H1 (cell line): ENCODE measurements around the gene SOX13. TPM values are rescaled to one million over a fixed set of nuclear protein-coding genes. Genes with fewer than 3 reads are reported as not detected.

ENCODE experiments used
- CTCF ChIA-PET: fragments of 300-600 bp; sonication (Branson Sonifier 250); formaldehyde crosslinking; loops from one replicate; lab custom pipeline; 2021; ENCODE audit not compliant: partially characterized antibody; lab: Charles Lee
- POLR2A ChIA-PET: fragments of 300-600 bp; sonication (Branson Sonifier 250); formaldehyde crosslinking; loops from one replicate; lab custom pipeline; 2021; ENCODE audit warnings: inconsistent platforms; ENCODE audit not compliant: partially characterized antibody; lab: Charles Lee
- DNase-seq, 2 experiments: peaks; one replicate each; pipeline versions ENCODE4 v3.0.0 to v3.0.0-alpha.2; 2010 to 2022; ENCODE audit warnings: low spot score in 2 of 2, low read depth in 1 of 2, mixed read lengths in 1 of 2
- FAIRE-seq: peaks from 2 replicates; lab custom pipeline; 2011; peaks lifted over from hg19 to GRCh38; lab: Jason Lieb, UNC
- H2AFZ ChIP-seq: 2 replicates; pipeline ENCODE4 v1.8.1; 2012; ENCODE audit warnings: low read length, inconsistent platforms
- H2AK5ac ChIP-seq: 2 replicates; pipeline ENCODE4 v1.6.1; 2013; ENCODE audit warnings: low read depth, low read length
- H2BK120ac ChIP-seq: replicated peaks from 2 replicates; pipeline ENCODE3; 2013; ENCODE audit warnings: low read depth, low read length, inconsistent platforms
- H2BK12ac ChIP-seq: 2 replicates; pipeline ENCODE4 v1.6.1; 2013; ENCODE audit warnings: low read depth, low read length
- H2BK15ac ChIP-seq: 2 replicates; pipeline ENCODE4 v1.6.1; 2013; ENCODE audit warnings: low read length
- H2BK20ac ChIP-seq: 2 replicates; pipeline ENCODE4 v1.6.1; 2013; ENCODE audit warnings: low read length
- H2BK5ac ChIP-seq: 2 replicates; pipeline ENCODE4 v1.6.1; 2013; ENCODE audit warnings: low read depth, low read length
- H3K14ac ChIP-seq: 2 replicates; pipeline ENCODE4 v1.6.1; 2013; ENCODE audit warnings: inconsistent platforms; ENCODE audit not compliant: insufficient read length
- H3K18ac ChIP-seq: 2 replicates; pipeline ENCODE4 v1.6.1; 2013; ENCODE audit warnings: low read length; ENCODE audit errors: extremely low read depth
- H3K23ac ChIP-seq: 2 replicates; pipeline ENCODE4 v1.6.1; 2013; ENCODE audit warnings: inconsistent platforms; ENCODE audit not compliant: insufficient read length
- H3K23me2 ChIP-seq: 2 replicates; pipeline ENCODE4 v1.6.1; 2013; ENCODE audit warnings: low read depth, low read length
- H3K27ac ChIP-seq: 2 replicates; pipeline ENCODE4 v1.6.1; 2011; ENCODE audit warnings: low read depth, low read length, inconsistent platforms
- H3K27me3 ChIP-seq, 4 experiments: replicated peaks in 1 of 4; 1 replicate in 1 of 4; 2 replicates in 3 of 4; pipeline versions ENCODE4 v1.6.1 to v1.8.1; 2011 to 2013; ENCODE audit warnings: low read length in 3 of 4, mild to moderate bottlenecking in 3 of 4, inconsistent platforms in 2 of 4, mixed read lengths in 2 of 4, moderate library complexity in 1 of 4; ENCODE audit not compliant: control insufficient read depth in 3 of 4, insufficient read depth in 3 of 4; ENCODE audit errors: extremely low read depth in 1 of 4
- H3K36me3 ChIP-seq, 4 experiments: 2 replicates each; pipeline versions ENCODE4 v1.6.1 to v1.8.1; 2011 to 2013; ENCODE audit warnings: mild to moderate bottlenecking in 4 of 4, low read length in 3 of 4, moderate library complexity in 2 of 4, control low read depth in 1 of 4, inconsistent platforms in 1 of 4; ENCODE audit not compliant: insufficient read depth in 4 of 4, control insufficient read depth in 2 of 4
- H3K4ac ChIP-seq: replicated peaks from 2 replicates; pipeline ENCODE3; 2013; ENCODE audit warnings: low read length, low read depth, mixed read lengths, inconsistent platforms; ENCODE audit not compliant: insufficient read length
- H3K4me1 ChIP-seq, 4 experiments: replicated peaks in 1 of 4; 1 replicate in 1 of 4; 2 replicates in 3 of 4; pipeline versions ENCODE4 v1.6.1 to v1.8.1; 2011 to 2013; ENCODE audit warnings: low read length in 3 of 4, inconsistent platforms in 2 of 4, mixed read lengths in 1 of 4; ENCODE audit not compliant: insufficient read depth in 4 of 4, control insufficient read depth in 3 of 4
- H3K4me2 ChIP-seq, 2 experiments: 2 replicates each; pipeline versions ENCODE4 v1.6.1 to v1.8.1; 2011 to 2013; ENCODE audit warnings: low read depth in 2 of 2, low read length in 2 of 2, control low read depth in 1 of 2, inconsistent platforms in 1 of 2, mild to moderate bottlenecking in 1 of 2; ENCODE audit not compliant: insufficient read depth in 1 of 2
- H3K4me3 ChIP-seq, 4 experiments: fragments of 200-600, 300-600 bp in 1 of 4; sonication (generic), shearing (Covaris generic), sonication (Bioruptor Twin) in 1 of 4; 2 replicates each; pipeline versions ENCODE4 v1.5.1 to v1.8.1; 2011 to 2016; ENCODE audit warnings: low read length in 4 of 4, low read depth in 3 of 4, control low read depth in 2 of 4, inconsistent platforms in 2 of 4, mild to moderate bottlenecking in 2 of 4, mixed read lengths in 1 of 4, moderate library complexity in 1 of 4; ENCODE audit not compliant: insufficient read depth in 2 of 4; ENCODE audit errors: extremely low read depth in 1 of 4
- H3K56ac ChIP-seq: replicated peaks from 2 replicates; pipeline ENCODE3; 2013; ENCODE audit warnings: low read depth, mild to moderate bottlenecking, mixed read lengths, low read length, inconsistent platforms; ENCODE audit not compliant: insufficient read length
- H3K79me1 ChIP-seq: 2 replicates; pipeline ENCODE4 v1.6.1; 2013; ENCODE audit warnings: low read depth, low read length, control low read depth
- H3K79me2 ChIP-seq, 2 experiments: 2 replicates each; pipeline versions ENCODE4 v1.6.1 to v1.8.1; 2012 to 2013; ENCODE audit warnings: low read length in 2 of 2, mild to moderate bottlenecking in 2 of 2, inconsistent platforms in 1 of 2; ENCODE audit not compliant: insufficient read depth in 2 of 2, control insufficient read depth in 1 of 2
- H3K9ac ChIP-seq, 4 experiments: replicated peaks in 1 of 4; 1 replicate in 1 of 4; 2 replicates in 3 of 4; pipeline versions ENCODE4 v1.6.1 to v1.8.1; 2011 to 2013; ENCODE audit warnings: low read depth in 3 of 4, low read length in 3 of 4, control low read depth in 2 of 4, mild to moderate bottlenecking in 2 of 4, moderate library complexity in 2 of 4, inconsistent platforms in 1 of 4; ENCODE audit errors: extremely low read depth in 1 of 4
- H3K9me3 ChIP-seq, 2 experiments: 2 replicates each; pipeline versions ENCODE4 v1.6.1 to v1.8.1; 2012 to 2013; ENCODE audit warnings: mild to moderate bottlenecking in 2 of 2, moderate library complexity in 2 of 2, control low read depth in 1 of 2, inconsistent platforms in 1 of 2, low read depth in 1 of 2, low read length in 1 of 2, mixed read lengths in 1 of 2; ENCODE audit not compliant: insufficient read depth in 2 of 2
- H4K20me1 ChIP-seq, 2 experiments: replicated peaks in 1 of 2; 2 replicates each; pipeline versions ENCODE3 to v1.8.1; 2011 to 2013; ENCODE audit warnings: inconsistent platforms in 2 of 2, low read length in 2 of 2, mild to moderate bottlenecking in 1 of 2; ENCODE audit not compliant: insufficient read depth in 2 of 2, control insufficient read depth in 1 of 2
- H4K5ac ChIP-seq: 2 replicates; pipeline ENCODE4 v1.6.1; 2013; ENCODE audit warnings: low read length, low read depth, mixed read lengths, inconsistent platforms; ENCODE audit not compliant: insufficient read length
- H4K8ac ChIP-seq: 2 replicates; pipeline ENCODE4 v1.8.0; 2013; ENCODE audit warnings: mild to moderate bottlenecking, moderate library complexity, low read length, inconsistent platforms; ENCODE audit not compliant: insufficient read depth; ENCODE audit errors: extremely low read depth
- H4K91ac ChIP-seq: replicated peaks from 2 replicates; pipeline ENCODE3; 2013; ENCODE audit warnings: low read length, mixed read lengths, inconsistent platforms; ENCODE audit not compliant: insufficient read length
- ATF3 ChIP-seq: IDR thresholded peaks from 2 replicates; pipeline ENCODE4 v1.6.1; 2011; ENCODE audit warnings: low read depth, mild to moderate bottlenecking, low read length; ENCODE audit not compliant: insufficient read depth
- HDAC6 ChIP-seq: IDR thresholded peaks from one replicate; pipeline ENCODE4 v1.7.1; 2012; ENCODE audit warnings: low read depth, mild to moderate bottlenecking, inconsistent platforms, low read length, moderate library complexity
- MAX ChIP-seq: IDR thresholded peaks from 2 replicates; pipeline ENCODE4 v1.6.1; 2012; ENCODE audit warnings: inconsistent platforms
- PHF8 ChIP-seq: fragments of 200-600 bp; sonication (generic); conservative IDR thresholded peaks from 2 replicates; pipeline ENCODE4 v1.7.1; 2012; ENCODE audit warnings: low read depth, mild to moderate bottlenecking, inconsistent platforms, low read length, moderate library complexity
- RBBP5 ChIP-seq: IDR thresholded peaks from 2 replicates; pipeline ENCODE4 v1.7.1; 2012; ENCODE audit warnings: low read depth, mild to moderate bottlenecking, inconsistent platforms, low read length, moderate library complexity, borderline replicate concordance
- SIN3A ChIP-seq, 2 experiments: IDR thresholded peaks in 1 of 2; conservative IDR thresholded peaks in 1 of 2; 2 replicates each; pipeline ENCODE4 v1.6.1; 2011 to 2012; ENCODE audit warnings: low read length in 2 of 2, improper control_type of control experiment in 1 of 2, low read depth in 1 of 2, mild to moderate bottlenecking in 1 of 2
- WGBS, 2 experiments: shearing (Covaris generic) in 1 of 2; methylation state at CpG; one replicate each; pipeline versions ENCODE4 v1.1.6 to v1.1.7; 2013 to 2015; ENCODE audit warnings: low lambda C conversion rate in 2 of 2, mixed read lengths in 2 of 2, inconsistent platforms in 1 of 2, low coverage in 1 of 2, missing lambda C conversion rate in 1 of 2; ENCODE audit not compliant: insufficient replicate concordance in 2 of 2, insufficient coverage in 1 of 2, insufficient read length in 1 of 2; ENCODE audit errors: extremely low coverage in 1 of 2, missing lambda C conversion rate in 1 of 2; 5-methylcytosine and 5-hydroxymethylcytosine counted together
- polyA plus RNA-seq, 7 experiments: library from polyadenylated mRNA; depleted of rRNA in 3 of 7; stranded (reverse) in 5 of 7; unstranded in 2 of 7; fragments of >200 nt in 5 of 7; fragments of 200-250 nt in 2 of 7; gene quantifications; 1 replicate in 5 of 7; 2 replicates in 1 of 7; 4 replicates in 1 of 7; pipeline versions ENCODE4 v1.2.1 to v1.2.3, GENCODE V29; 2011 to 2013; ENCODE audit warnings: missing spikeins in 2 of 7, mixed read lengths in 2 of 7
- total RNA-seq: library from RNA; stranded (reverse); fragmentation: NEBNext Ultra II Directional; extraction: Animal tissue kit (Norgen Biotek cat#: 25700); gene quantifications from 2 replicates; pipeline ENCODE4 v1.2.1, GENCODE V29; 2021

Gene SOX13
- total and polyA plus RNA-seq, 2 of the 8 experiments (the other 6 are each of a cell fraction or from before 2014, with no cell fraction given), result 113 to 173 TPM

- Histone ChIP-seq H2AFZ (no peak overlapping the region), H3K27me3 (no peaks in the 10 kb centered on the region; a peak in 1 of 7 replicates), H4K5ac (no peak overlapping the region), H3K4me2 (no peak overlapping the region), H2BK120ac (no peak overlapping the region), H3K23ac (no peak overlapping the region), H2BK5ac (no peak overlapping the region), H3K4me1 (peaks cover 3 to 12% (median 6%) of the 10 kb centered on the region in 4 experiments), H3K56ac (no peak overlapping the region), H2BK12ac (no peak overlapping the region), H4K20me1 (peaks cover 0 to 2% of the 10 kb centered on the region in 2 experiments), H3K23me2 (no peaks in the 10 kb centered on the region; the same call in 1 of the 2 replicates), H2BK15ac (no peak overlapping the region), H3K9me3 (no peaks in the 10 kb centered on the region), H2AK5ac (0 out of 2 replicates have a peak overlapping the region, but pooled peaks have one; percentile 15), H2BK20ac (no peak overlapping the region), H4K91ac (no peak overlapping the region), H3K18ac (no peak overlapping the region), H3K36me3 (no peaks in the 10 kb centered on the region), H3K4me3 (no peak overlapping the region), H3K27ac (no peak overlapping the region), H3K14ac (no peak overlapping the region), H4K8ac (no peak overlapping the region), H3K79me2 (no peaks in the 10 kb centered on the region), H3K4ac (no peak overlapping the region), H3K9ac (no peak overlapping the region), H3K79me1 (peaks cover 2% of the 10 kb centered on the region; the same call in 1 of the 2 replicates)
- POLR2A ChIA-PET, result interaction anchor here (1.2 to 2.5 kb wide), 6 partner anchors 9 to 277 kb away, joined by 4 to 8 read pairs (median 4); partner anchors contain the start of genes ETNK2 and SOX13
- DNase-seq (no peak), FAIRE-seq (no peak)
- CTCF ChIA-PET, result interaction anchor here (0.6 to 9.8 kb wide), 17 partner anchors 9 to 532 kb away, joined by 3 to 99 read pairs (median 5); partner anchors contain the start of genes ETNK2, GOLT1A and SOX13
- 89% methylated on average over 5 of the region's 5 CpGs; no CpG with 5 or more reads in 1 of the 2 experiments for WGBS, 2 experiments
- no peak for TF ChIP-seq HDAC6
- TF ChIP-seq RBBP5, result no peak
- no peak for TF ChIP-seq SIN3A (conservative IDR thresholded peaks at IDR 0.05 in 1 of 2, IDR thresholded peaks at IDR 0.05 in 1 of 2; ENCODE audit: low read depth in 1 of 2, low read length in 2 of 2)
- TF ChIP-seq ATF3, result no peak
- no peak for TF ChIP-seq PHF8
- TF ChIP-seq MAX, result no peak
These were observed 69.4 kb downstream of the SOX13 start for GRCh38 chr1:204142032-204142974.
